ENCODE data around the gene ANOS1.

- no peak for TF ChIP-seq POLR2AphosphoS5 (IDR thresholded peaks at IDR 0.05; ENCODE audit: insufficient read depth, low read depth, low read length)
- no peak for TF ChIP-seq POLR2A (IDR thresholded peaks at IDR 0.05; ENCODE audit: low read depth, low read length)
- no peak for TF ChIP-seq CTCF (IDR thresholded peaks at IDR 0.05; ENCODE audit: extremely low read depth in 1 of 2, insufficient read depth in 1 of 2, low read depth in 1 of 2, low read length in 2 of 2)
- TF ChIP-seq MYC (IDR thresholded peaks at IDR 0.05; ENCODE audit: low read depth, low read length) = no peak
- no peak for TF ChIP-seq FOS (IDR thresholded peaks at IDR 0.05; ENCODE audit: borderline replicate concordance, insufficient read depth, low read length)
Observed at GRCh38 chrX:8663325-8663724, 68.6 kb downstream of the ANOS1 start.

All from endothelial cell of umbilical vein (primary cell).